ENCODE results near the gene SLC35E2B. TPM values are rescaled to one million over a fixed set of nuclear protein-coding genes. Genes with fewer than 3 reads are reported as not detected.
"Not testable (repeated sequence)": the region's sequence is repeated elsewhere in the genome, so short reads cannot be mapped to it uniquely, and the experiment has no call there.

The SLC35E2B gene
- total and polyA plus RNA-seq, 2 donors = 22.5 to 45.6 TPM

GRCh38 chr1:1638528-1638927 is 54.1 kb downstream of the SLC35E2B start:
- H3K9me3 ChIP-seq (ENCODE audit: control insufficient read depth in 2 of 2, insufficient read depth in 1 of 2, low read length in 1 of 2); H3K4me3 ChIP-seq (ENCODE audit: low read length in 2 of 2); H3K4me1 ChIP-seq (ENCODE audit: control insufficient read depth in 2 of 2, insufficient read depth in 2 of 2, low read length in 2 of 2); H3K27ac ChIP-seq (ENCODE audit: low read depth in 1 of 2, low read length in 1 of 2); H3K27me3 ChIP-seq (ENCODE audit: control insufficient read depth in 2 of 2, insufficient read depth in 1 of 2, low read length in 1 of 2); DNase-seq (ENCODE audit: low read depth in 6 of 9, low spot score in 9 of 9): not testable (repeated sequence)
- 99% methylated on average over 9 of the region's 13 CpGs for WGBS
- H3K36me3 ChIP-seq (ENCODE audit: control insufficient read depth in 2 of 2, insufficient read depth in 2 of 2, low read length in 1 of 2) = peaks cover 7 to 29% of the 10 kb centered on the region in 2 donors

- H3K9me3 ChIP-seq (ENCODE audit: control insufficient read depth in 2 of 2, insufficient read depth in 1 of 2, low read length in 1 of 2); H3K4me3 ChIP-seq (ENCODE audit: low read length in 2 of 2); H3K27me3 ChIP-seq (ENCODE audit: control insufficient read depth in 2 of 2, insufficient read depth in 1 of 2, low read length in 1 of 2); DNase-seq (ENCODE audit: low read depth in 6 of 9, low spot score in 9 of 9); H3K27ac ChIP-seq (ENCODE audit: low read depth in 1 of 2, low read length in 1 of 2); H3K4me1 ChIP-seq (ENCODE audit: control insufficient read depth in 2 of 2, insufficient read depth in 2 of 2, low read length in 2 of 2): not testable (repeated sequence)
- H3K36me3 ChIP-seq (ENCODE audit: control insufficient read depth in 2 of 2, insufficient read depth in 2 of 2, low read length in 1 of 2) = peaks cover 7 to 29% of the 10 kb centered on the region in 2 donors
- WGBS = 98% methylated on average over 14 of the region's 14 CpGs
These were observed 55.1 kb downstream of the SLC35E2B start for GRCh38 chr1:1637479-1637875.

- DNase-seq (ENCODE audit: low read depth in 6 of 9, low spot score in 9 of 9); H3K4me1 ChIP-seq (ENCODE audit: control insufficient read depth in 2 of 2, insufficient read depth in 2 of 2, low read length in 2 of 2); H3K9me3 ChIP-seq (ENCODE audit: control insufficient read depth in 2 of 2, insufficient read depth in 1 of 2, low read length in 1 of 2); H3K27me3 ChIP-seq (ENCODE audit: control insufficient read depth in 2 of 2, insufficient read depth in 1 of 2, low read length in 1 of 2); H3K4me3 ChIP-seq (ENCODE audit: low read length in 2 of 2); H3K27ac ChIP-seq (ENCODE audit: low read depth in 1 of 2, low read length in 1 of 2): not testable (repeated sequence)
- H3K36me3 ChIP-seq (ENCODE audit: control insufficient read depth in 2 of 2, insufficient read depth in 2 of 2, low read length in 1 of 2) = peaks cover 7 to 29% of the 10 kb centered on the region in 2 donors
- WGBS = 96% methylated on average over 37 of the region's 37 CpGs
These were observed 55.7 kb downstream of the SLC35E2B start for GRCh38 chr1:1636621-1637478.

DNA sequence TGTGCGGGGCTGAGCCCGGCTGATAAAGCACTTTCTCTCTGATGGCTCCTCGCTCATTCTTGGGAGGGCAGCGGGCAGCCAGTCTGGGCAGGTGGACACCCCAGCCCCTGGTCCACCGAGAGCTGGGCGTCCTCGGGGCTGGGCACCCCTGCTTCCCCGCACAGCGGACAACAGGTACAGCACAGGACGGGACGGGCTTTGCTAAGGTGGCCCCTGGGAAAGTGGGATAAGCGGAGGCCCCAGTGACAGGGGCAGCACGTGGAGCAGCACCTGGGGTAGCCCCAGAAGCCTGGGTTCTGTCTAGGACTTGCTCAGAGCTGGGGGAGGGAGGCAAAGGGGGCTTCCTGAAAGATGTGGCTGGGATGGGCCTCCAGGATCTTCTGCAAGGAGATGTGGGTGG is 58.0 kb downstream of the SLC35E2B start:
- not testable (repeated sequence) for H3K9me3 ChIP-seq (ENCODE audit: control insufficient read depth in 2 of 2, insufficient read depth in 1 of 2, low read length in 1 of 2); DNase-seq (ENCODE audit: low read depth in 6 of 9, low spot score in 9 of 9); H3K4me3 ChIP-seq (ENCODE audit: low read length in 2 of 2); H3K27ac ChIP-seq (ENCODE audit: low read depth in 1 of 2, low read length in 1 of 2)
- peaks cover 12 to 23% of the 10 kb centered on the region in 2 donors for H3K4me1 ChIP-seq (ENCODE audit: control insufficient read depth in 2 of 2, insufficient read depth in 2 of 2, low read length in 2 of 2)
- H3K27me3 ChIP-seq (ENCODE audit: control insufficient read depth in 2 of 2, insufficient read depth in 1 of 2, low read length in 1 of 2) = peaks cover 16 to 21% of the 10 kb centered on the region in 2 donors
- peaks cover 7 to 27% of the 10 kb centered on the region in 2 donors for H3K36me3 ChIP-seq (ENCODE audit: control insufficient read depth in 2 of 2, insufficient read depth in 2 of 2, low read length in 1 of 2)
- 97% methylated on average over 9 of the region's 13 CpGs for WGBS

- WGBS = no CpG with 5 or more reads among the region's 35 CpGs
- Histone ChIP-seq H3K36me3 (ENCODE audit: control insufficient read depth in 2 of 2, insufficient read depth in 2 of 2, low read length in 1 of 2) (peaks cover 7 to 18% of the 10 kb centered on the region in 2 donors), H3K4me1 (ENCODE audit: control insufficient read depth in 2 of 2, insufficient read depth in 2 of 2, low read length in 2 of 2) (peaks cover 12 to 35% of the 10 kb centered on the region in 2 donors), H3K27me3 (ENCODE audit: control insufficient read depth in 2 of 2, insufficient read depth in 1 of 2, low read length in 1 of 2) (peaks cover 16 to 21% of the 10 kb centered on the region in 2 donors)
- H3K27ac ChIP-seq (ENCODE audit: low read depth in 1 of 2, low read length in 1 of 2); H3K9me3 ChIP-seq (ENCODE audit: control insufficient read depth in 2 of 2, insufficient read depth in 1 of 2, low read length in 1 of 2); DNase-seq (ENCODE audit: low read depth in 6 of 9, low spot score in 9 of 9); H3K4me3 ChIP-seq (ENCODE audit: low read length in 2 of 2): not testable (repeated sequence)
These were observed 59.2 kb downstream of the SLC35E2B start for GRCh38 chr1:1633409-1633808.

DNA sequence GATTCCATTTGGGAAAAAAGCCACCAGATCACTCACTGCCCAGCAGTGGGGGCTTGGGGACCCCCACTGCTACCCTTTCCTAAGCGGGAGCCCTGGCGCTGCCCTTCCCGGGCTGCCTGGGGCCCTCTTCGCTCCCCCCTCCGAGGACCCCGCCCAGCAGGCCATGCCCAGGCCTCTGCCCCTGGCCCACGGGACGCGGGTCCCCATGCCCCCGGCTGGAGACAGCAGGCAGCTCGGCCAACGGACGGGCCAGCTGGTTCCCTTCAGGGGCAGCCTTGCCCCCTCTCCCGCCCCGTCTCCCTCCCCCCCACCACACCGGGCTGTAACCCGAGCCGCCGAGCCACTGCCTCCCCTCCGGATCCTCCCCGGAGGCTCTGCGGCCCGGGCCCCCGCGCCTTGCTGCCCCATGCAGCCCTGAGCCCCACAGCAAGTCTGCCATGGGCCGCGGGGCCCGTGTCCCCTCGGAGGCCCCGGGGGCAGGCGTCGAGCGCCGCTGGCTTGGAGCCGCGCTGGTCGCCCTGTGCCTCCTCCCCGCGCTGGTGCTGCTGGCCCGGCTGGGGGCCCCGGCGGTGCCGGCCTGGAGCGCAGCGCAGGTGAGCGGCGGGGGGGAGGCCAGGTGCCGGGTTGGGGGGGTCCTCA is 60.7 kb downstream of the SLC35E2B start, which contains the start of gene MMP23B:
Gene MMP23B, plus strand, starts transcription at position 392 of the 639 bp plus-strand sequence. Its CDS starts 46 bp downstream, at position 438.
- peak within 1 kb of the TSS in 1 of 2 donors; percentile 25 for H3K27ac ChIP-seq (ENCODE audit: low read depth in 1 of 2, low read length in 1 of 2)
- WGBS = 7% methylated on average over 48 of the region's 48 CpGs
- DNase-seq (ENCODE audit: low read depth in 6 of 9, low spot score in 9 of 9) = peak in 1 of 9 donors; percentile 18

GRCh38 chr1:1630965-1631781 is 61.4 kb downstream of the SLC35E2B start:
- peaks cover 7 to 16% of the 10 kb centered on the region in 2 donors for H3K36me3 ChIP-seq (ENCODE audit: control insufficient read depth in 2 of 2, insufficient read depth in 2 of 2, low read length in 1 of 2)
- H3K27ac ChIP-seq (ENCODE audit: low read depth in 1 of 2, low read length in 1 of 2) = peak overlapping the region; percentile 82 to 96
- H3K27me3 ChIP-seq (ENCODE audit: control insufficient read depth in 2 of 2, insufficient read depth in 1 of 2, low read length in 1 of 2) = peaks cover 16 to 21% of the 10 kb centered on the region in 2 donors
- 14% methylated on average over 79 of the region's 79 CpGs for WGBS
- no peaks in the 10 kb centered on the region for H3K9me3 ChIP-seq (ENCODE audit: control insufficient read depth in 2 of 2, insufficient read depth in 1 of 2, low read length in 1 of 2)
- H3K4me1 ChIP-seq (ENCODE audit: control insufficient read depth in 2 of 2, insufficient read depth in 2 of 2, low read length in 2 of 2) = peaks cover 12 to 36% of the 10 kb centered on the region in 2 donors
- peak overlapping the region; percentile 32 to 65 for H3K4me3 ChIP-seq (ENCODE audit: low read length in 2 of 2)
- peak in 2 of 9 donors; percentile 24 to 31 for DNase-seq (ENCODE audit: low read depth in 6 of 9, low spot score in 9 of 9)

More for the DNA sequence above, 60.7 kb downstream of the SLC35E2B start, which contains the start of gene MMP23B:
- Histone ChIP-seq H3K4me1 (ENCODE audit: control insufficient read depth in 2 of 2, insufficient read depth in 2 of 2, low read length in 2 of 2) (peaks cover 12 to 36% of the 10 kb centered on the region in 2 donors), H3K27me3 (ENCODE audit: control insufficient read depth in 2 of 2, insufficient read depth in 1 of 2, low read length in 1 of 2) (peaks cover 16 to 21% of the 10 kb centered on the region in 2 donors), H3K4me3 (ENCODE audit: low read length in 2 of 2) (peak within 1 kb of the TSS in 1 of 2 donors; percentile 65), H3K9me3 (ENCODE audit: control insufficient read depth in 2 of 2, insufficient read depth in 1 of 2, low read length in 1 of 2) (no peaks in the 10 kb centered on the region), H3K36me3 (ENCODE audit: control insufficient read depth in 2 of 2, insufficient read depth in 2 of 2, low read length in 1 of 2) (peaks cover 11 to 22% of the 10 kb centered on the region in 2 donors)

- Histone ChIP-seq H3K4me1 (ENCODE audit: control insufficient read depth in 2 of 2, insufficient read depth in 2 of 2, low read length in 2 of 2) (peaks cover 12 to 36% of the 10 kb centered on the region in 2 donors), H3K27ac (ENCODE audit: low read depth in 1 of 2, low read length in 1 of 2) (peak overlapping the region; percentile 96), H3K9me3 (ENCODE audit: control insufficient read depth in 2 of 2, insufficient read depth in 1 of 2, low read length in 1 of 2) (no peaks in the 10 kb centered on the region), H3K36me3 (ENCODE audit: control insufficient read depth in 2 of 2, insufficient read depth in 2 of 2, low read length in 1 of 2) (peaks cover 7 to 16% of the 10 kb centered on the region in 2 donors), H3K4me3 (ENCODE audit: low read length in 2 of 2) (peak overlapping the region; percentile 32 to 65), H3K27me3 (ENCODE audit: control insufficient read depth in 2 of 2, insufficient read depth in 1 of 2, low read length in 1 of 2) (peaks cover 16 to 21% of the 10 kb centered on the region in 2 donors)
- peak; percentile 87 to 98 (median 91) for DNase-seq (ENCODE audit: low read depth in 6 of 9, low spot score in 9 of 9)
- 2% methylated on average over 80 of the region's 81 CpGs for WGBS
These were observed 62.2 kb downstream of the SLC35E2B start for GRCh38 chr1:1630191-1630964.
